Activated gamma-delta T cell treated with anti-CD3 and anti-CD28 coated beads, Interleukin-2, amount 50 U/mL, for 16 hours (primary cell): ENCODE data around the gene SLC38A3.
A peak's percentile ranks its signal among the peaks of the same experiment; 100 is the strongest.
"Not testable (repeated sequence)": the region's sequence is repeated elsewhere in the genome, so short reads cannot be mapped to it uniquely, and the experiment has no call there.

Experiments
- DNase-seq: peaks from one replicate; pipeline ENCODE4 v3.0.0-alpha.2; 2020; ENCODE audit warnings: low read depth

SLC38A3 gene

DNA sequence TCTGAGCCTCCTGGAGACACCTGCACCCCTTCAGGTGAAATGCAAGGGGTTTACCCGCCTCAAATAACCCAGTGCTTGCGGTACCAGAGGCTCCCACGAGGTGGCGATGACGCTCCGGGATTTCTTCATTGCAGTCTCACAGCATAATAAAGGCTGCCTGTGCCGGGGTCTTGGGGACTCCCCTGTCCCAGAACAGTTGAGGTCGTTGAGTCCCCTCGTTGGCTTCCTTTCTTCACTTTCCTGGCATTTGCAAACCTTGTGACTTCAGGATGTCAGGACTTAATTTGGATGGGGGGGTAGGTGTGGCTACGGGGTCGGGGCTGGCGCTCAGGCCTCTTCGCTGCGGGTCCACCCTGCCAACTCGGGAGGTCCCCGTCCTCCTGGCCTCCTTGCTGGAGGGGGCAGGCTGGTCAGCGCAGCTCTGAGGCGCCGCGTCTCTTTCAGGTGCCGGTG, 12.4 kb upstream of the SLC38A3 start:
- peak; percentile 75 for DNase-seq

DNA sequence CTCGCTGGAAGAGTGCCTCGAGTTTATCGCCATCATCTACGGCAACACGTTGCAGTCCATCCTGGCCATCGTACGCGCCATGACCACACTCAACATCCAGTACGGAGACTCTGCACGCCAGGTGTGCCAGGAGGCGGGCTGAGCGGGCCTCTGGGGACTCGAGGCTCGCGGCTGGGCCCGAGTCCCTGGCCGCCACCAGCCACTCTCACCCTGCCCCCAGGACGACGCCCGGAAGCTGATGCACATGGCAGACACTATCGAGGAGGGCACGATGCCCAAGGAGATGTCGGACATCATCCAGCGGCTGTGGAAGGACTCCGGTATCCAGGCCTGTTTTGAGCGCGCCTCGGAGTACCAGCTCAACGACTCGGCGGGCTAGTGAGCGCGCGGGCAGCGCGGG, 11.8 kb upstream of the SLC38A3 start:
- no peak for DNase-seq

DNA sequence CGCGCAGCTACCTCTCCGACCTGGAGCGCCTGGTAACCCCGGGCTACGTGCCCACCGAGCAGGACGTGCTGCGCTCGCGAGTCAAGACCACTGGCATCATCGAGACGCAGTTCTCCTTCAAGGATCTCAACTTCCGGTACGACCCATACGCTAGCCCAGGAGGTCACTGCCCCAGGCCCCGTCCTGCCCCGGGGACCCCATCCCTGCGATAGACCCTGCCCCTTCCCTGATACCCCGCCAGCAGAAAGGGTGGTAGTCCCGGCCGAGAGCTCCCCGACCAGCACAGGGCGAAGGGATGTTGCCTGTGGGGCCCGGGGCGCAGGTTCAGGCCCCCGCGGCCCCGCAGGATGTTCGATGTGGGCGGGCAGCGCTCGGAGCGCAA, 11.3 kb upstream of the SLC38A3 start:
- DNase-seq: no peak

DNA sequence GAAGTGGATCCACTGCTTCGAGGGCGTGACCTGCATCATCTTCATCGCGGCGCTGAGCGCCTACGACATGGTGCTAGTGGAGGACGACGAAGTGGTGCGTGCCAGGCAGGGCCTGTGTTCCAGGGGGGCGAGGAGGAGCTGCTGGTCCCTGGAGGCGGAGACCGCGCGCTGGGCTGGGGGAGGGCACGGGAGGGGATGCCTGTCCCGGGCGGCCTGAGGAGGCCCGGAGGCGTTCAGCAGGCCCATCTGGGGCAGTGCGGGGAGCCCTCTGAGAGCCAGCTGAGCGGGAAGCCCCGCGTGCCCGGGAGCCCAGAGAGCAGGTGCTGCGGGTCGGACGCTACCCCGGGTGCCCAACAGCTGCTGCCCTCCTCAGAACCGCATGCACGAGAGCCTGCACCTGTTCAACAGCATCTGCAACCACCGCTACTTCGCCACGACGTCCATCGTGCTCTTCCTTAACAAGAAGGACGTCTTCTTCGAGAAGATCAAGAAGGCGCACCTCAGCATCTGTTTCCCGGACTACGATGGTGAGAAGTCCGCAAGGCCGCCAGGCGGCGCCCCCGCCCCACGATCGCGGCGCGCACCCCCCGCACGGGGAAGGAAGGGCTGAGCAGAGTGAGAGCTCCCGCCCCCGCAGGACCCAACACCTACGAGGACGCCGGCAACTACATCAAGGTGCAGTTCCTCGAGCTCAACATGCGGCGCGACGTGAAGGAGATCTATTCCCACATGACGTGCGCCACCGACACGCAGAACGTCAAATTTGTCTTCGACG, 10.8 kb upstream of the SLC38A3 start:
- peak; percentile 77 for DNase-seq

DNA sequence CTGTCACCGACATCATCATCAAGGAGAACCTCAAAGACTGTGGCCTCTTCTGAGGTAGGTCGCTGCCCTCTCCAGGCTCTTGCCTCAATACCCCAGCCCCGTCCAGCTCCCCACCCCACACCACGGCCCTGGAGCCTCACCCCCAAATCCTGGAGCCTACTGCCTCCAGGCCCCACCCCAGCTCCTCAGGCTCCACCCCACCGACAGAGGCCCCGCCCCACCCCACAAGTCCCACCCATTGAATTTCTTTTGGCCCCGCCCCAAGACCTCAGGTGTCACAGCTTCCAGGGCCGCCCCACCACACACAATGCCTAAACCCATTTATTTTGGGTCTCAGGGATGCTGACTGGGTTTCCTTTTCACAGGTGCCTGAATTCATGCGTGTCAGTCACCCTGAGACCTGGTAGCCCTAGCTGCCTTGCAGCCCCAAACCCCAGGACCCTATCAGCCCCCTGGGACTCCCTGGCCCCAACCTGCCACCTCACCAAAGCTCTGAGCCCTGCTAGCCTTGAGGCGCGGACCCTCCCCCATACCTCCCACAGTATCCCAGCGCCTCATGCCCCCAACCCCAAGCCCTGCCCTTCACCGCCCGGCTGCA, 10.1 kb upstream of the SLC38A3 start:
- no peak for DNase-seq

DNA sequence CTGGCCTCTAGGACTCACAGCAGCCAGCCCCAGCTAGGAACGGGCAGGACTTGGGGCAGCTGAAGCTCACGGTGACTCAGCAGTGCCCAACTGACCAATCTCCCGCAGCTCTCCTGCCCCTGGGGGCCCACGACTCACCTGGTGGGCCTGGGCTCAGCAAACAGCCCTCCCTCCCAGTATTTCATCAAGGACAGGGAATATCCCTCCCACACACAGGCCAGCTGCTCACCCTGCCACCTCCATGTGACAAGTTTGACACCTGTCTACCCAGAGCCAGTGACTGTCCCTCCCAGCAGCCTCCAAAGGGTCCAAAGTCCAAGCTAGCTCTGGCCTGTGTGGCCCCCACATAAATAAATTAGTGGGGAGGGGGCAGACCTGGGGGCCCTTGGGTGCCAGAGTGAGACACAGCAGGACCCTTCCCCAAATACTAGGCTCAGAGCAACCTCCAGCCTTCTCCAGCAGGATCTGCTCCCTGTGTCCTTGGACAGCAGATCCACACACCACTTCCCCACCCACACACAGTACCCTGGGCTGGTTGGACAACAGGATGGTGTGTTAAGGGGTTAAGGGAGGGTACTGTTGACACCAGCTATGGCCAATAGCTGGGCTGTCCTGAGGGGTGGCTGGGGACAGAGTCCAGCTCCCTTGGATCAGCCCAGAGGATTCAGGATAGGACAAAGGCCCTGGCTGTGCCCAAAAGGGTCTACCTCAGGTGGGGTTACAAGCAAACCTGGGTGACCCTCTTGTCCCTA, 9.4 kb upstream of the SLC38A3 start:
- DNase-seq: no peak

DNA sequence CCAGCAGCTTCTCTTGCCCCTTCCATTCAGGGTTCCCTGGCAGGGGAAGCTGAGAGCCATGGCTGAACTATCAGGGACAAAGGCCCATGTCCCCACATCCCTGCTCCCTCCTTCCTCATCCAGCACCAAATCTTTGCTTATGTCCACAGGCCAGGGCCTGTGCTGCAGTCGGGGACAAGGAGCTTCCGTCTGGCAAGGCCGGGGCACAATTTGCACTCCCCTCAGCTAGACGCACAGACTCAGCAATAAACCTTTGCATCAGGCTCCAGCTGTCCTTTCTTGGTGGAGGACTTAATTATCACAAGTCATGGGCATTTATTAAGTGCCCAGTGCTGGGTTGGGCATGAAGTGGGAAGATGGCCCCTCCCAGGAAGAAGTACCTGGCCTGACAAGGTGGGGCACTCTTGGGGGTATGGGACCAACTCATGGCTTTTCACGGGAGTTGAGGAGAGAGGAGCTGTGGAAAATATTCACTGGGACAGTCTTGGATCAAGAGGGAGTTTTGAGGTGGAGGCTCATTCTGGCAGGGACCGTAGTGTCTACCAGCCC, 8.7 kb upstream of the SLC38A3 start:
- DNase-seq: no peak

DNA sequence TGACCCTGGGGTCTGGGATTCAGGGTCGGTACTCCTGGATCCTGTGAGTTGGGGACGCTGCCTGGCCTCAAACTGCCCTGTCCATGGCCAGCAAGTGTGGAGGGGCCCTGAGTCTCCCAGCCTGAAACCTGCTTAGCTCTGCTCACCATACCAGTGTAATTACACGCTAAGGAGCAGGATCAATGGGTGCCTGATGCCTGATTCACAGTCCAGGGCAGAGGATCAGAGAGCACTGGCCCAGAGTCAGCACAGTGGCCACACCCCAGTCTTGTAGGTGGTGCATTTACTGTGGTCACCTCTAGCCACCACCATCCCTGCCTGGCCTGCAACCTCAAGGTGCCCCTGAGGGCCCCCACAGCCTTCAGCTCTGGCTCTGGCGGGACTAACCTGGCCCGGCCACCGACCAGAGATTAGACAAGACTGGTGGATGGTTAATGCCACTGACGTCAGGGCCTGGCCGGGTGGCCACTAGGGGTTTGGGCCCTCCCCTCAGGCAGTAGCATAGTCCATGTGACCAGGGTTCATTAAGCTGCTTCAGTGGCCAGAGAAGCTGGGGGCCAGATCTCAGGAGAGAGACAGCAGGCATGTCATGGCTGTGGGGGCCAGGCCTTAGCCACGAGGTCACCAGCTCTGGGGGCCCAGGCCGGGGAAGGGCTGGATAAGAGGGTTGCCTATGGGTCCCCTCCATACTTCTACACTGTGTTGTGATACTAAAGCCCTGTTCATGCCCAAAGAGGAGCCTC, 3.3 kb upstream of the SLC38A3 start:
- DNase-seq: no peak

DNA sequence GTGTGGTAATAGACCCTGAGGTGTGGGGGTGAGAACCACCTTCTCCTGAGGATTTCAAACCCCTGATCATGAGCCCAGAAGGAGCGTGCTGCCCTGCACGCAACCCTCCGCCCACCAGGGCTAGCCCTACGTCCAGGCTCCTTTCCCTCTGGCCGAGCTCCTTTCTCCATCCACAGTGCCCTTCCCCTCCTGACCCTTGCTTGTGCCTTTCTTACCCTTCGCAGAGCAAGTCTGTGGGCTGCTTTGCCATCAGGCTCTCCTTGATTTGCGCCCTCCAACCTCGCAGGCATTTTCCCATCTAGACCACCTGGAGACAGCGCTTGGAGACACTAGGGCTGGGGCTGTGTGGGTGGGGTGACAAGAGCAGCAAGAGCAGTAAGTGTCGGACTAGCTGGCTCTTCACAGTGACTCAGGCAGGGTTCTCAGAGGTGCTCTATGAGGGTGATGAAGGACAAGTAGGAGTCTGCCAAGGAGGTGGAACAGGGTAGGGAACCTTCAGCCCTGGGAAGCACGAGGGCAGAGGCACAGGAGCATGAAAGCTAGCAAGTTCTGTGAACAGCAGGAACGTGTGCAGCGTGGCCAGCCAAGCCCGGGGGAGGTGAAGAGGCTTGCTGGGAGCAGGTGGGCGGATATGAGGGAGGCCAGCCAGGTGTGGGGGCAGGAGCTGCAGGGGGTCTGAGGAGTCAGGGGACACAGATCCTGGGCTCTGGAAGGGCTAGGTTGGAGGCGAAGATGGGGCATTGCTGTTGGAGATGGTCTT, 2.5 kb upstream of the SLC38A3 start:
- DNase-seq: no peak

DNA sequence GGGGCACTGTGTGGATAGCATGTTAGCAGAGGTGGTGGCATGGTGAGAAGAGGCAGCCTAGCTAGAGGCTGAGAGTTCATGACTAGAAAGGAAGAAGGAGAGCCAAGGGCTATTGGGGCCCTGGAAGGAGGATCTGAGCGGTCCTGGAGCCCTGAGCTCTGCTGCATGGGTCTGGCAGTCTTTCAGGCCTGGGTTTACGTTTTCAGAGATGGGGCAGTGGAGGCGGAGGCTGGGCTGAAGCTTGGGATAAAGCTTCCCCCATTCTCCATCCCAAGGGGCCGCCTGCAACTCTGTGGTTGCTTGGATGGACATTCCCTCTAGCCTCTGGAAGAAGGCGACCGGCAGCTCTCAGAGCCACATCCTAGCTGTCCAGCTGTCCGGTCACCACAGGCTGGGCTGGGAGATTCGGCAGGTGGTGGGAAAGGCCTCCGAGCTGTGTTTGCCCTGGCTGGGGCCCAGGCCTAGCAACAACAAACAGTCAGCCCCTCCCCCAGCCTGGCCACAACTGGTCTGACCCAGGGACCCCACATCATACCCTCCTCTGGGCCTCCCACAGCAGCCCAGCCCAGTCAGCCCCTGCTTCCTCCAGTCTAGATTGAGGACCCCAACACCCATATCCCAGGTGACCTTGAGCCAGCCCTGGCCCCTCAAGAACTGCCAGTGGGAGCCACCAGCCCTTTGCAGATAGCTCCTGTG, 1.8 kb upstream of the SLC38A3 start:
- no peak for DNase-seq

DNA sequence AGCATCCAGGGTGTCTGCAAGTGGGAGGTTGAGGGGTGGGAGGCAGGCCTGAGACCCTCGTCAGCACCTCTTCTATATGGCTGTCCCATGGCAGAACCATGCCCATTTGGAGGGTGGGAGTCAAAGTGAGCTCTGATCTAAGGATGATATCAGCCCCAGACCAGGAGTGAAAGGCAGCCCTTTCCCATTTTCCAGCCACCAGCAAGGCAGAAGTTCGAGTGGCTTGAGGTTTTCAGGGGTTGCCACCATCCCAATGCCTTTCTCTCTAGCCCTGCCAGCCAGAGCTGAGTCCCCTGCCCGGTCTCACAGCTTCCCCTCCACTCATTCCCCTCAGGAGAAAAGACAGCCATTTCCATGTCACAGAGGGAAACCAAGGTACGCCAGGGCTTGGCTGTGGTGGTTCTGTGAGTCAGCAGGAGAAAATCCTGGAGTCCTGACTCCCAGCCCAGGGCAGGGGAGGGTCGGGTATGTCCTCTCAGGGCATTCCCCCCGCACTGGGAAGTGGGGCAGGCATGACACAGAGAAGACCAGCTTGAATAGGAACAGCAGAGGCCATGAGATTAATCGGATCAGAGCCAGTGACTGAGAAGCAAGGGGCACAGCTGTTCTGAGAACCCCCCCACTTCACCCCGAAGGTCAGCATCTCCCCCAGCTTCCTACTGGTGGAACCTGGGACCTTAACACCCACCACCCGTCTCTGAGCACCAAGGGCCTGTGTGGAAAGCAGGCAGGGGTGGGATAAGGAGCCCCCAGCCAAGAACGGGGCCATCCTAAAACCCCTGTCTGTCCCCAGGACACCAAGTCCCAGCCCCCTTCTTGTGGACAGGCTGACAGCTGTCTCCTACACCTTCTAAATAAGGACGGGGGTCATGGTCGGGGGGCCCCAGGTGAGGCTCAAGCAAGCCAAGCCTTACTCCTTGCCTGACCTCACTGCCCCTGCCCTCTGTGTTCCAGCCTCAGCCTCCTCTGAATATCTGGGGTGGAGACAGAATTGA, 965 bp upstream of the SLC38A3 start:
- no peak for DNase-seq

DNA sequence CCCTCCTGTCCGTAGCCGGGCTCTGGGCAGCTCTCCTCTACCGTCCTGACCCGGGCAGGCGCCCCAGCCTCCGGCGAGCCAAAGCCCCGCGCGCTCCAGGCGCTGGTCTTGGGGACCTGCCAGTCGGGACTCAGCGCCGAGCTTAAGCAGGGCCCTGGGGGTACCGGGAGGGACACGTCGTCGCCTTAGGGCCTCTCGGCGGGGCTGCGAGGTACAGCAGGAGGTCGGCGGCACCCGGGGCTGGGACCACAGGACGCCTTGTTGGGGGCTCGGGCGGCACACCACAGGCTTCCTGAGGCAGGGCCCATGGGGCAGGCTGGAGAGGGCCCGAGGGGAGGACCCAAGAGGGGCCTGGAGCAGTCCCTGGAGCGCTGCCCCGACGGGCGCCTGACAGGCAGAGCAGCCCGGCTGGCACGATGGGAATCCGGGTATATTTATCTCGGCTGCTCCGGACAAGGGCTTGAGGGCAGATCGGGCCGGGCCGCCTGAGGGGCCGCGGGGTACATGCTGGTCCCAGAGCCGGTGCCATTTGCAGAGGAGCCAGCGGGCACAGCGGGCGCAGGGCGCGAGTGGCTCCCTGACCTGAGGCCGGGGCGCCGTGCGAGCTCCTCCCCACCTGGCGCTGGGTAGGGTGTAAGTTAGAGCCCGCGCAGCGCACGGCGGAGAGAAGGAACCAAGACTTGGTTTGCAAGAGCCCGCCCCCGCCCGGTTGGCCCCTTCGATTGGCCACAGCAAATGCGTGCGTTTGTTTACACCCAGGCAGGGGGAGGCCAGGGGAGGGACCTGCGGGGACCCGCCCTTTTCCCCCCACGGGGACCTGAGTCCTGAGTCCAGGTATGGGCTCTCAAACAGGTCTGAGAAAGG, 574 bp downstream of the SLC38A3 start:
- DNase-seq: no peak

DNA sequence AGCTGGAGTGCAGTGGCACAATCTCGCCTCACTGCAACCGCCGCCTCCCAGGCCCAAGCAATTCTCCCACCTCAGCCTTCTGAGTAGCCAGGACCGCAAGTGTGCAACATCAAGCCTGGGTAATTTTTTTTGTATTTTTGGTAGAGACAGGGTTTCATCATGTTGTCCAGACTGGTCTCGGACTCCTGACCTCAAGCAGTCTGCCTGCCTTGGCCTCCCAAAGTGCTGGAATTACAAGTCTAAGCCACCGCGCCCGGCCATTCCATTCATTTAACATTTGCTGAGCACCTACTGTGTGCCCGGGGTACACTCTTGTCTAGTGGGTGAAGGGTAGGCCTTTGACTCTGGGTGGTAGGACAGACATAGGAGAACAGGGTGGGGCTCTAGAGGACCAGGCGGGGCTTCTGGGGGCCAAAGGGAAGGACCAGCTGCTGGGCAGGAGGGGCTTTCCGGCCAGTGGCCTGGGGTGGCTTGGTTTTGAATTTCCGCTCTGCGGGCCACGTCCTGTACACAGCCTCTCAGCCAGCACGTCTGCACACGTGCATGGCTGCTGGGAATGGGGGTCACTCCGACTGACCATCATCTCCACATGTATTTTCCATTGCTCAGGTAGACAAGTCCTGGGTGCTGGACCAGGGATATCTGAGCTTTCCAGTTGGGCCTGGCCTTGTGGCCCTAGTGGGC, 2.4 kb downstream of the SLC38A3 start:
- DNase-seq: no peak

DNA sequence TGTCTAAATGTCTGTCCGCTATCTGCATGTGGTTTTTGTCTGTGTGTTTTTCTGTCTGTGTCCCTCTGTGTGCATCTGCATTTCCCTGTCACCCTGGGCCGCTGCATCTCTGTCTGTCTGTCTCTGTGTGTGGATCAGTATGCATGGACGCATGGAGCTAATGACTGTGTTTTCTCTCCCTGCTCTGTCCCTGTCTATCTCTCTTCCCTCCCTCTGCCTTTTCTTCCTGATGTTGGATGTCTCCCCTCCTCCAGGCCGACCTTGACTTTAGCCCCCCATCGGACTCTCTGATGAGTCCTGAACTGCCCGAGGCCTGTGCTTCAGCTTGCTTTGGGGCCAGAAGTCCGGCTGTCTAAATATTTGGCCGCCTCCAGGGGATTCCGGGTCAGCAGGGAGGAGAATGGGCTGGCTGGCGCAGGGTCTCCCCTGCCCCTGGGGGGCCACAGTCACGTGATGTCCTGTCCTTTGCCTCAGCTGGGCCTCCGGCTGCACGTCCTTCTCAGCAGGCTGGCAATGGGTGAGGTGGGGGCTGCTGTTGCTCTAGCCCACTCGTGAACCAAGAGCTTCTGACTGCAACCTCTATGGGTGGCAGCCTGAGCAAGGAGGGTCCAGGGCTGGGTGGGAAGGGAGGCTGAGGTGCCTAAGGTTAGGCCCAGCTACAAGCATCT, 3.7 kb downstream of the SLC38A3 start:
- no peak for DNase-seq

DNA sequence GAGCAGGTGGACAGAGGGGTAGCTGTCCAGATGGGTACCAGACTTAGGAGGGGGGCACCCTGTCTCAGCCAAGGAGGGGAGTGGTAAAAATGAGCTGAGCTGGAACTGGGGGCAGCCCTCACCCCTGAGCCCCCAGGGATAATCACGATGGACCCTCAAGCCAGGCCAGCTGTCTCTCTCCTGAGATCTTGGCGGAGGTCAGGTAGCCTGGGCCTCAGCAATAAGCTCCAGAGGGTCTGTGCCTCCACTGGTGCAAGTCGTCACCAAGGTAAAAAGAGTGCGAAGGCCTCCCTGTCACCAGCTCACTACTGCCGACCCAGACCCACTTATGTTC, 5.1 kb downstream of the SLC38A3 start:
- no peak for DNase-seq

DNA sequence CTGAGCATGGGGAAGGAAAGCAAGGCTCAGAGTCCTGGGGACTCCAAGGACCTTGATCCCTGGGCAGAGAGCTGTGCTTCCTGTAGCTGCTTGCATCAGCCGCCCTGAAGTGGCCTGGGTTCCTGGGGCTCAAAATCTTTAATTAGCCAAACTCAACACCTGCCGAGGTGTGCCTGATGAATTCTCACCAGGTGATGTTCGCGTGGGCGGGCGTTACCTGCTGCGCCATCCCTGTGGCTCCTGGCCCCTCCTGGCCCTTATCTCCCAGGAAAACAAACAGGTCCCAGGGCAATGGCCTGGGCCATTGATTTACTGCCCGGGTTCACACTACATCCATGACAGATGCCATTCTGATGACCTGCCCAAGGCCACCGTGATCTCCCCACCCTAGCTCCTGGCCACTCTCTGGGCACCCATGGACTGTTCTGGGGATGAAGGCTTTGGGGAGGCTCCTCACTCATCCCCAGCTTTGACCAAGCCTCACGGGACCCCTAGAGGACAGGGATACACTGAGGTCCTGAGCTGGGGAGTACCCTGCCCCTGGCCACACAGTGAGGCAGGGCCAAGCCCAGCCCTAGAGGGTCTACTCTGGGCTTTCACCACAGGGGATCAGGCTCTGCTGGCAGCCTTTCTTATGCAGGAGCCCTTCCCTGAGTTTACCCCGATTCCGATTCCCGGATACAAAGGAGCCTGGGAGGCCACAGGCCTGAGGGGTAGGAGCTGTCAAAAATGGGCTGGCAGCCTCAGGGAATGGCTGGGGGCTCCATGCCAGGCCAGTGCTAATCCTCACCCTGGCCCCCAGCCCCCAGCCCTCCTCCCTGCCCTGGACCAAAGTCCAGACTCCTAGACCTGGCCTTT, 5.7 kb downstream of the SLC38A3 start:
- DNase-seq: no peak

DNA sequence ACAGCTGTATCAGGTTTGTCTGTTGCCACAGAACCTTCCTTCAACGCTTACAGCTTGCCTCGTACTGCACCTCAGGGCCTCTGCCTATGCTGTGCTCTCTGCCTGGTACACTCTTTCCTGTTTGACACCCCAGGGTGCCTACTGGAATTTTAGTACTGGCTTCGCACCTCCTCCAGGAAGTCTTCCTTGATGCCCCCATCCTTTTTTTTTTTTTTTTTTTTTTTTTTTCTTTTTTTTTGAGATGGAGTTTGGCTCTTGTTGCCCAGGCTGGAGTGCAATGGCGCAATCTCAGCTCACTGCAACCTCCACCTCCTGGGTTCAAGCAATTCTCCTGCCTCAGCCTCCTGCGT, 6.3 kb downstream of the SLC38A3 start:
- DNase-seq: not testable (repeated sequence)
